HUES6 (cell line): ENCODE data around the gene COA8.

Experiments
- H3K27ac ChIP-seq: 2 replicates; pipeline ENCODE4 v1.7.0; 2013; ENCODE audit warnings: low read depth, mild to moderate bottlenecking, low read length, inconsistent platforms
- H3K27me3 ChIP-seq: 2 replicates; pipeline ENCODE4 v1.6.1; 2013; ENCODE audit warnings: low read length; ENCODE audit not compliant: control insufficient read depth, insufficient read depth
- H3K36me3 ChIP-seq: 2 replicates; pipeline ENCODE4 v1.6.1; 2013; ENCODE audit warnings: low read length; ENCODE audit not compliant: control insufficient read depth, insufficient read depth
- H3K4me1 ChIP-seq: 2 replicates; pipeline ENCODE4 v1.6.1; 2013; ENCODE audit warnings: low read length; ENCODE audit not compliant: control insufficient read depth, insufficient read depth
- H3K4me3 ChIP-seq: 2 replicates; pipeline ENCODE4 v1.5.1; 2013; ENCODE audit warnings: low read depth, low read length
- H3K9ac ChIP-seq: one replicate; pipeline ENCODE4 v1.6.1; 2013; ENCODE audit warnings: mild to moderate bottlenecking, low read length
- H3K9me3 ChIP-seq: 2 replicates; pipeline ENCODE4 v1.6.1; 2013; ENCODE audit warnings: low read depth, low read length; ENCODE audit not compliant: control insufficient read depth, insufficient read depth

Gene COA8

GRCh38 chr14:103634156-103634555 is 71.4 kb downstream of the COA8 start:
- Histone ChIP-seq H3K27me3 (no peaks in the 10 kb centered on the region), H3K27ac (no peak overlapping the region), H3K4me3 (no peak overlapping the region), H3K36me3 (peaks cover 23% of the 10 kb centered on the region), H3K9ac (no peak overlapping the region), H3K4me1 (peaks cover 6% of the 10 kb centered on the region), H3K9me3 (no peaks in the 10 kb centered on the region)

GRCh38 chr14:103638594-103638993 is 75.8 kb downstream of the COA8 start:
- no peaks in the 10 kb centered on the region for H3K4me1 ChIP-seq

More at GRCh38 chr14:103638594-103638993, 75.8 kb downstream of the COA8 start:
- Histone ChIP-seq H3K4me3 (no peak overlapping the region), H3K36me3 (peaks cover 15% of the 10 kb centered on the region), H3K27me3 (no peaks in the 10 kb centered on the region), H3K9me3 (no peaks in the 10 kb centered on the region), H3K9ac (no peak overlapping the region), H3K27ac (no peak overlapping the region)
